Endothelial cell of umbilical vein (primary cell): ENCODE measurements around the gene ZSCAN5B. TPM values are rescaled to one million over a fixed set of nuclear protein-coding genes. Genes with fewer than 3 reads are reported as not detected.

ENCODE experiments used
- BruUV-seq: library from RNA; stranded (reverse); fragments of 400-500 nt; replicated peaks from 2 replicates; lab custom pipeline; 2021; lab: Mats Ljungman, UMichigan
- CTCF ChIA-PET: fragments of 300-600, 350-600 bp; sonication (Branson Sonifier 250); formaldehyde crosslinking; loops from one replicate; lab custom pipeline; 2021; ENCODE audit warnings: antibody characterized with exemption, inconsistent platforms; lab: Charles Lee
- POLR2A ChIA-PET: fragments of 300-600, 350-600 bp; sonication (Branson Sonifier 250); formaldehyde crosslinking; loops from one replicate; lab custom pipeline; 2021; ENCODE audit warnings: antibody characterized with exemption, inconsistent platforms; lab: Charles Lee
- DNase-seq: peaks from one replicate; pipeline ENCODE4 v3.0.0-alpha.2; 2011; ENCODE audit warnings: low read depth, low spot score
- FAIRE-seq: peaks from 2 replicates; lab custom pipeline; 2011; peaks lifted over from hg19 to GRCh38; lab: Jason Lieb, UNC
- H2AFZ ChIP-seq: 2 replicates; pipeline ENCODE4 v1.6.0; 2012; ENCODE audit warnings: low read depth, low read length, control low read depth, inconsistent platforms
- H3K27ac ChIP-seq: 2 replicates; pipeline ENCODE4 v1.5.1; 2011; ENCODE audit warnings: low read depth, mild to moderate bottlenecking, control low read depth, low read length, moderate library complexity; ENCODE audit not compliant: insufficient read depth
- H3K27me3 ChIP-seq, 2 experiments: 2 replicates each; pipeline versions ENCODE4 v1.6.0 to v1.6.1; 2011; ENCODE audit warnings: low read length in 2 of 2, mixed read lengths in 1 of 2; ENCODE audit not compliant: control insufficient read depth in 2 of 2, insufficient read depth in 2 of 2
- H3K36me3 ChIP-seq, 2 experiments: 2 replicates in 1 of 2; 3 replicates in 1 of 2; pipeline ENCODE4 v1.5.1; 2011; ENCODE audit warnings: low read length in 2 of 2, mild to moderate bottlenecking in 1 of 2, moderate library complexity in 1 of 2; ENCODE audit not compliant: control insufficient read depth in 2 of 2, insufficient read depth in 2 of 2; ENCODE audit errors: extremely low read depth in 1 of 2
- H3K4me1 ChIP-seq: 3 replicates; pipeline ENCODE4 v1.5.1; 2011; ENCODE audit warnings: mild to moderate bottlenecking, low read length; ENCODE audit not compliant: control insufficient read depth, insufficient read depth; ENCODE audit errors: extremely low read depth
- H3K4me2 ChIP-seq: 2 replicates; pipeline ENCODE4 v1.6.1; 2011; ENCODE audit warnings: low read length, control low read depth, mixed read lengths; ENCODE audit not compliant: insufficient read depth
- H3K4me3 ChIP-seq, 3 experiments: fragments of 200-600 bp in 1 of 3; sonication (generic), shearing (Covaris generic) in 1 of 3; replicated peaks in 1 of 3; 2 replicates each; pipeline ENCODE4 v1.5.1; 2011 to 2016; ENCODE audit warnings: control low read depth in 3 of 3, low read length in 3 of 3, mild to moderate bottlenecking in 2 of 3, inconsistent platforms in 1 of 3, low read depth in 1 of 3, moderate library complexity in 1 of 3; ENCODE audit not compliant: insufficient read depth in 1 of 3
- H3K79me2 ChIP-seq: 2 replicates; pipeline ENCODE4 v1.6.0; 2012; ENCODE audit warnings: low read length, inconsistent platforms; ENCODE audit not compliant: control insufficient read depth, insufficient read depth
- H3K9ac ChIP-seq: replicated peaks from 2 replicates; pipeline ENCODE3; 2011; ENCODE audit warnings: low read length, control low read depth; ENCODE audit not compliant: insufficient read depth; ENCODE audit errors: extremely low read depth
- H3K9me1 ChIP-seq: replicated peaks from 3 replicates; pipeline ENCODE4 v1.6.0; 2011; ENCODE audit warnings: mild to moderate bottlenecking, low read length; ENCODE audit not compliant: control insufficient read depth, insufficient read depth; ENCODE audit errors: extremely low read depth
- H3K9me3 ChIP-seq: replicated peaks from 2 replicates; pipeline ENCODE4 v1.5.1; 2012; ENCODE audit warnings: low read length, inconsistent platforms; ENCODE audit not compliant: control insufficient read depth, insufficient read depth
- H4K20me1 ChIP-seq: replicated peaks from 2 replicates; pipeline ENCODE3; 2011; ENCODE audit warnings: mild to moderate bottlenecking, low read length; ENCODE audit not compliant: control insufficient read depth, insufficient read depth; ENCODE audit errors: extremely low read depth
- CTCF ChIP-seq, 2 donors: IDR thresholded peaks; 1 replicate in 1 of 2; 2 replicates in 1 of 2; pipeline ENCODE4 v1.5.1; 2011; ENCODE audit warnings: low read length in 2 of 2, mild to moderate bottlenecking in 2 of 2, moderate library complexity in 2 of 2, control low read depth in 1 of 2, inconsistent platforms in 1 of 2, low read depth in 1 of 2; ENCODE audit not compliant: insufficient read depth in 1 of 2; ENCODE audit errors: extremely low read depth in 1 of 2
- EZH2 ChIP-seq: IDR thresholded peaks from 2 replicates; pipeline ENCODE4 v1.6.1; 2012; ENCODE audit warnings: borderline replicate concordance, low read depth, mild to moderate bottlenecking, moderate library complexity, low read length, inconsistent platforms; ENCODE audit not compliant: severe bottlenecking
- FOS ChIP-seq: IDR thresholded peaks from 2 replicates; pipeline ENCODE4 v1.6.1; 2011; ENCODE audit warnings: mild to moderate bottlenecking, low read length, moderate library complexity, borderline replicate concordance; ENCODE audit not compliant: insufficient read depth
- GATA2 ChIP-seq: IDR thresholded peaks from 2 replicates; pipeline ENCODE4 v1.7.0; 2011; ENCODE audit warnings: low read depth, mild to moderate bottlenecking, moderate library complexity, mixed read lengths, low read length; ENCODE audit not compliant: insufficient read length, insufficient read depth
- JUN ChIP-seq: IDR thresholded peaks from 2 replicates; pipeline ENCODE4 v1.6.1; 2011; ENCODE audit warnings: borderline replicate concordance, low read depth; ENCODE audit not compliant: insufficient read length, insufficient read depth
- MAX ChIP-seq: IDR thresholded peaks from 2 replicates; pipeline ENCODE4 v1.6.1; 2011; ENCODE audit not compliant: insufficient read depth, insufficient read length
- MYC ChIP-seq: IDR thresholded peaks from one replicate; pipeline ENCODE4 v1.6.1; 2011; ENCODE audit warnings: mild to moderate bottlenecking, low read depth, low read length
- POLR2A ChIP-seq: IDR thresholded peaks from 2 replicates; pipeline ENCODE4 v1.6.1; 2012; ENCODE audit warnings: low read depth, mild to moderate bottlenecking, control low read depth, low read length
- POLR2AphosphoS5 ChIP-seq: IDR thresholded peaks from 2 replicates; pipeline ENCODE4 v1.6.1; 2012; ENCODE audit warnings: low read depth, mild to moderate bottlenecking, control low read depth, low read length, moderate library complexity; ENCODE audit not compliant: insufficient read depth
- dilution Hi-C: fragments of 300-500 bp; cut with MboI; formaldehyde crosslinking; loops from one replicate; pipeline ENCODE4 v1.15.0; 2019; ENCODE audit warnings: low sequenced_read_pairs; ENCODE audit not compliant: extremely low pct_ligation_motif_present
- intact Hi-C: fragments of 100-400 bp; cut with micrococcal nuclease; formaldehyde crosslinking; loops from one replicate; pipeline ENCODE4 v1.10.0; 2022
- polyA plus RNA-seq, 4 experiments: library from polyadenylated mRNA; depleted of rRNA in 3 of 4; stranded (reverse) in 3 of 4; unstranded in 1 of 4; fragments of >200 nt; gene quantifications; 2 replicates each; pipeline versions ENCODE4 v1.2.1 to v1.2.3, GENCODE V29; 2011 to 2012; ENCODE audit warnings: missing spikeins in 1 of 4
- total RNA-seq: library from RNA; stranded (reverse); gene quantifications from 2 replicates; pipeline ENCODE4 v1.2.3, GENCODE V29; 2021

The ZSCAN5B gene
- total and polyA plus RNA-seq, 2 donors (not counting 3 experiments of a cell fraction or from before 2014, with no cell fraction given): 0.07 TPM; not detected in 1

- Histone ChIP-seq H3K79me2 (no peaks in the 10 kb centered on the region), H3K9me3 (no peaks in the 10 kb centered on the region), H3K9ac (no peak overlapping the region), H3K27me3 (no peaks in the 10 kb centered on the region), H4K20me1 (no peaks in the 10 kb centered on the region), H3K4me2 (no peak overlapping the region), H3K4me1 (peaks cover 13% of the 10 kb centered on the region), H3K36me3 (peaks cover 0 to 22% of the 10 kb centered on the region in 2 experiments), H2AFZ (no peak overlapping the region), H3K9me1 (no peaks in the 10 kb centered on the region), H3K4me3 (no peak overlapping the region), H3K27ac (no peak overlapping the region)
- FAIRE-seq (no peak), DNase-seq (no peak)
- dilution Hi-C loops (no loop called here), intact Hi-C loops (no loop called here)
- ChIA-PET CTCF (interaction anchor here (1.0 to 1.7 kb wide), 2 partner anchors 13 to 78 kb away, joined by 4 to 11 read pairs; no protein-coding TSS in a partner anchor), POLR2A (no interaction called here)
- no TSS peak for BruUV-seq
- no peak for TF ChIP-seq EZH2
- TF ChIP-seq FOS: no peak
- no peak for TF ChIP-seq MYC
Measured at GRCh38 chr19:56158170-56158757, 39.3 kb downstream of the ZSCAN5B start.

GRCh38 chr19:56156768-56157167, 40.8 kb downstream of the ZSCAN5B start:
- intact Hi-C loops: no loop called here

More at GRCh38 chr19:56156768-56157167, 40.8 kb downstream of the ZSCAN5B start:
- CTCF ChIA-PET: interaction anchor here (1.5 to 1.7 kb wide), 2 partner anchors 11 to 14 kb away, joined by 3 to 11 read pairs; no protein-coding TSS in a partner anchor
- no peaks in the 10 kb centered on the region for H3K9me1 ChIP-seq
- TF ChIP-seq POLR2A (no peak), CTCF (IDR thresholded peaks at IDR 0.05; ENCODE audit: extremely low read depth in 1 of 2, insufficient read depth in 1 of 2, low read depth in 1 of 2, low read length in 2 of 2) (no peak), GATA2 (no peak), JUN (no peak), FOS (no peak), MAX (no peak), MYC (no peak), EZH2 (no peak), POLR2AphosphoS5 (no peak)
- H3K4me2 ChIP-seq: no peak overlapping the region
- H3K4me3 ChIP-seq: no peak overlapping the region
- H3K9me3 ChIP-seq: no peaks in the 10 kb centered on the region
- H3K36me3 ChIP-seq: peaks cover 0 to 22% of the 10 kb centered on the region in 2 experiments
- no TSS peak for BruUV-seq
- POLR2A ChIA-PET: no interaction called here
- no peak overlapping the region for H3K27ac ChIP-seq
- dilution Hi-C loops: no loop called here
- no peaks in the 10 kb centered on the region for H3K27me3 ChIP-seq
- no peak for FAIRE-seq
- no peak for DNase-seq
- H2AFZ ChIP-seq: no peak overlapping the region
- H3K79me2 ChIP-seq: no peaks in the 10 kb centered on the region
- peaks cover 10% of the 10 kb centered on the region for H3K4me1 ChIP-seq
- H3K9ac ChIP-seq: no peak overlapping the region
- no peaks in the 10 kb centered on the region for H4K20me1 ChIP-seq
